Keratinocyte (primary cell): ENCODE results near the gene SF3B6. TPM values are rescaled to one million over a fixed set of nuclear protein-coding genes. Genes with fewer than 3 reads are reported as not detected.

Source experiments
- DNase-seq: peaks from one replicate; pipeline ENCODE4 v3.0.0-alpha.2; 2011; ENCODE audit warnings: low read depth, missing footprints, low spot score
- FAIRE-seq: peaks from 2 replicates; lab custom pipeline; 2011; peaks lifted over from hg19 to GRCh38; lab: Jason Lieb, UNC
- H2AFZ ChIP-seq: 2 replicates; pipeline ENCODE4 v1.6.0; 2012; ENCODE audit warnings: low read length, control low read depth, inconsistent platforms; ENCODE audit not compliant: control insufficient read depth
- H3K27ac ChIP-seq: 2 replicates; pipeline ENCODE4 v1.5.1; 2011; ENCODE audit warnings: low read length; ENCODE audit not compliant: control insufficient read depth, insufficient read depth
- H3K27me3 ChIP-seq: 3 replicates; pipeline ENCODE4 v1.6.0; 2011; ENCODE audit warnings: low read length; ENCODE audit not compliant: control insufficient read depth, insufficient read depth; ENCODE audit errors: extremely low read depth
- H3K36me3 ChIP-seq, 2 experiments: 2 replicates in 1 of 2; 3 replicates in 1 of 2; pipeline ENCODE4 v1.5.1; 2011; ENCODE audit warnings: low read length in 2 of 2, mild to moderate bottlenecking in 1 of 2; ENCODE audit not compliant: control insufficient read depth in 2 of 2, insufficient read depth in 2 of 2; ENCODE audit errors: extremely low read depth in 1 of 2
- H3K4me1 ChIP-seq: 3 replicates; pipeline ENCODE4 v1.5.1; 2011; ENCODE audit warnings: low read length; ENCODE audit not compliant: control insufficient read depth, insufficient read depth; ENCODE audit errors: extremely low read depth
- H3K4me2 ChIP-seq: 3 replicates; pipeline ENCODE4 v1.6.0; 2011; ENCODE audit warnings: low read depth, low read length; ENCODE audit not compliant: control insufficient read depth, insufficient read depth; ENCODE audit errors: extremely low read depth
- H3K4me3 ChIP-seq, 3 experiments: fragments of 200-600 bp in 1 of 3; sonication (generic) in 1 of 3; 2 replicates in 2 of 3; 3 replicates in 1 of 3; pipeline ENCODE4 v1.5.1; 2011 to 2016; ENCODE audit warnings: low read length in 3 of 3, mild to moderate bottlenecking in 3 of 3, control low read depth in 2 of 3, inconsistent platforms in 1 of 3, low read depth in 1 of 3, mixed read lengths in 1 of 3, mixed run types in 1 of 3, moderate library complexity in 1 of 3; ENCODE audit not compliant: control insufficient read depth in 2 of 3, insufficient read depth in 2 of 3; ENCODE audit errors: extremely low read depth in 1 of 3
- H3K79me2 ChIP-seq: 2 replicates; pipeline ENCODE4 v1.6.0; 2012; ENCODE audit warnings: low read length; ENCODE audit not compliant: control insufficient read depth, insufficient read depth
- H3K9ac ChIP-seq: 3 replicates; pipeline ENCODE4 v1.6.0; 2011; ENCODE audit warnings: low read length; ENCODE audit not compliant: control insufficient read depth, insufficient read depth; ENCODE audit errors: extremely low read depth
- H3K9me1 ChIP-seq: 3 replicates; pipeline ENCODE4 v1.6.0; 2011; ENCODE audit warnings: low read length; ENCODE audit not compliant: control insufficient read depth, insufficient read depth; ENCODE audit errors: extremely low read depth
- H3K9me3 ChIP-seq: 2 replicates; pipeline ENCODE4 v1.5.1; 2012; ENCODE audit warnings: low read depth, low read length; ENCODE audit not compliant: control insufficient read depth
- H4K20me1 ChIP-seq: 3 replicates; pipeline ENCODE4 v1.6.0; 2011; ENCODE audit warnings: low read length; ENCODE audit not compliant: control insufficient read depth, insufficient read depth; ENCODE audit errors: extremely low read depth
- CTCF ChIP-seq, 3 experiments: IDR thresholded peaks in 1 of 3; conservative IDR thresholded peaks in 1 of 3; optimal IDR thresholded peaks in 1 of 3; 2 replicates in 2 of 3; 3 replicates in 1 of 3; pipeline versions ENCODE3 to v1.5.1; 2011; ENCODE audit warnings: low read length in 3 of 3, mild to moderate bottlenecking in 3 of 3, moderate library complexity in 2 of 3, control low read depth in 1 of 3, inconsistent platforms in 1 of 3; ENCODE audit not compliant: insufficient read depth in 2 of 3; ENCODE audit errors: extremely low read depth in 1 of 3
- EZH2 ChIP-seq: IDR thresholded peaks from one replicate; pipeline ENCODE4 v1.6.1; 2012; ENCODE audit warnings: inconsistent platforms, mild to moderate bottlenecking, low read length, moderate library complexity
- dilution Hi-C: fragments of 300-500 bp; cut with MboI; formaldehyde crosslinking; loops from one replicate; pipeline ENCODE4 v1.7.0; 2020; ENCODE audit warnings: low sequenced_read_pairs; ENCODE audit not compliant: extremely low pct_ligation_motif_present
- polyA plus RNA-seq, 5 experiments: library from polyadenylated mRNA; depleted of rRNA in 3 of 5; stranded (reverse) in 3 of 5; stranded (forward) in 1 of 5; unstranded in 1 of 5; fragments of >200 nt; gene quantifications; 1 replicate in 1 of 5; 2 replicates in 3 of 5; 3 replicates in 1 of 5; pipeline versions ENCODE4 v1.2.1 to v1.2.3, GENCODE V29; 2011 to 2012; ENCODE audit warnings: missing spikeins in 2 of 5, low read depth in 1 of 5, low replicate concordance in 1 of 5

SF3B6 gene
- polyA plus RNA-seq, 1 donor (not counting 4 experiments of a cell fraction or from before 2014, with no cell fraction given), result 347 TPM

- no peak overlapping the region for H3K9ac ChIP-seq
- H3K4me2 ChIP-seq, result no peak overlapping the region
- H4K20me1 ChIP-seq, result no peaks in the 10 kb centered on the region
- no peak overlapping the region for H2AFZ ChIP-seq
- H3K9me3 ChIP-seq, result no peaks in the 10 kb centered on the region
- no peak for TF ChIP-seq EZH2
- TF ChIP-seq CTCF (optimal IDR thresholded peaks at IDR 0.05 in 1 of 3, IDR thresholded peaks at IDR 0.05 in 1 of 3, conservative IDR thresholded peaks at IDR 0.05 in 1 of 3; ENCODE audit: extremely low read depth in 1 of 3, insufficient read depth in 2 of 3, low read length in 3 of 3), result no peak
- H3K4me3 ChIP-seq, result no peak overlapping the region
- DNase-seq (no peak), FAIRE-seq (no peak)
- no peaks in the 10 kb centered on the region for H3K79me2 ChIP-seq
- H3K36me3 ChIP-seq, result no peaks in the 10 kb centered on the region
- H3K27ac ChIP-seq, result no peak overlapping the region
- H3K9me1 ChIP-seq, result no peaks in the 10 kb centered on the region
- H3K27me3 ChIP-seq, result no peaks in the 10 kb centered on the region
- peaks cover 7% of the 10 kb centered on the region for H3K4me1 ChIP-seq
- dilution Hi-C loops, result no loop called here
Observed at GRCh38 chr2:24117902-24118301, 41.8 kb upstream of the SF3B6 start.

- H3K27ac ChIP-seq, result no peak overlapping the region
- no peaks in the 10 kb centered on the region for H3K36me3 ChIP-seq
- H4K20me1 ChIP-seq, result no peaks in the 10 kb centered on the region
- no peak overlapping the region for H3K4me3 ChIP-seq
- no peak overlapping the region for H2AFZ ChIP-seq
- TF ChIP-seq EZH2 (no peak), CTCF (optimal IDR thresholded peaks at IDR 0.05 in 1 of 3, IDR thresholded peaks at IDR 0.05 in 1 of 3, conservative IDR thresholded peaks at IDR 0.05 in 1 of 3; ENCODE audit: extremely low read depth in 1 of 3, insufficient read depth in 2 of 3, low read length in 3 of 3) (no peak)
- no peaks in the 10 kb centered on the region for H3K79me2 ChIP-seq
- no peak overlapping the region for H3K9ac ChIP-seq
- dilution Hi-C loops, result no loop called here
- no peak for FAIRE-seq
- H3K4me2 ChIP-seq, result no peak overlapping the region
- no peaks in the 10 kb centered on the region for H3K9me3 ChIP-seq
- H3K27me3 ChIP-seq, result no peaks in the 10 kb centered on the region
- peaks cover 13% of the 10 kb centered on the region for H3K4me1 ChIP-seq
- no peaks in the 10 kb centered on the region for H3K9me1 ChIP-seq
- DNase-seq, result no peak
Observed at GRCh38 chr2:24115057-24115456, 38.9 kb upstream of the SF3B6 start.
